GM12892 (cell line): ENCODE measurements around the gene NAPG.

ENCODE experiments used
- POLR2A ChIP-seq: IDR thresholded peaks from 2 replicates; pipeline ENCODE4 v1.6.1; 2011; ENCODE audit warnings: low read depth, low read length, control low read depth
- POLR2AphosphoS5 ChIP-seq: IDR thresholded peaks from 2 replicates; pipeline ENCODE4 v1.6.1; 2011; ENCODE audit warnings: low read depth, low read length, control low read depth
- TAF1 ChIP-seq: IDR thresholded peaks from 2 replicates; pipeline ENCODE4 v1.6.1; 2011; ENCODE audit warnings: low read depth, mild to moderate bottlenecking, control low read depth, low read length, borderline replicate concordance

GRCh38 chr18:10514082-10514481 is 11.7 kb upstream of the NAPG start:
- TF ChIP-seq POLR2AphosphoS5, result no peak
- TF ChIP-seq POLR2A, result no peak
- no peak for TF ChIP-seq TAF1
